Esophagus mucosa (tissue), 1 donor: ENCODE results near the gene ANKRD31. TPM values are rescaled to one million over a fixed set of nuclear protein-coding genes. Genes with fewer than 3 reads are reported as not detected.
"Not testable (repeated sequence)": the region's sequence is repeated elsewhere in the genome, so short reads cannot be mapped to it uniquely, and the experiment has no call there.

ENCODE experiments used
- ATAC-seq: fragments of 200-7000 bp; cut with Tn5 transposase; one replicate; pipeline ENCODE4 v1.9.1; 2020
- total RNA-seq: library from RNA; stranded (reverse); gene quantifications from one replicate; pipeline ENCODE4 v1.2.4, GENCODE V29; 2023
- donor health status: DM: yes; HTN: yes; CAD: no.

Gene ANKRD31
- total RNA-seq, 1 donor from 2014 or later = 0.32 TPM

DNA sequence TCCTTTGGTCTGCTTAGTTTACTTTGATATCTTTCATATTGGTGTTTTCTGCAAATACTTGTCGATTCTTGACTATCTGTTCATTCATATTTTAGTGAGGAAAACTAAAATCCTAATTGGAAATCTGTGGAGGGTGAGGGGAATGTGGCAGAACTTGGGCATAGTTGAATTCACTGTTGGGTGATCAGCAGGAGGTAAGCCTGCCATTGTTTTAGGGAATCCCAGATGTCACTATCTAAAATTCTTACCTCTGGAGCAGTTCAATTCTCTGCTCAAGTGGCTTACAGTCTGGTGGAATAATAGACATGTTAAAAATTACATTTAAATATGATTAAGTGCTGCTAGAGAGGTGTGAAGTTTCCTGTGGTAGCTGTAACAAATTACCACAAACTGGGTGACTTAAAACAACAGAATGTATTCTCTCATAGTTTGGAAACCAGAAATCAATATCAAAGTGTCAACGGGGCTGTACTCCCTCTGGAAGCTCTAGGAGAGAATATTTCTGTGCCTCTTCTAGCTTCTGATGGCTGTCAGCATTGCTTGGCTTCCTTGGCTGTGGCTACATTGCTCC, 94.0 kb downstream of the ANKRD31 start:
- ATAC-seq = no peak

DNA sequence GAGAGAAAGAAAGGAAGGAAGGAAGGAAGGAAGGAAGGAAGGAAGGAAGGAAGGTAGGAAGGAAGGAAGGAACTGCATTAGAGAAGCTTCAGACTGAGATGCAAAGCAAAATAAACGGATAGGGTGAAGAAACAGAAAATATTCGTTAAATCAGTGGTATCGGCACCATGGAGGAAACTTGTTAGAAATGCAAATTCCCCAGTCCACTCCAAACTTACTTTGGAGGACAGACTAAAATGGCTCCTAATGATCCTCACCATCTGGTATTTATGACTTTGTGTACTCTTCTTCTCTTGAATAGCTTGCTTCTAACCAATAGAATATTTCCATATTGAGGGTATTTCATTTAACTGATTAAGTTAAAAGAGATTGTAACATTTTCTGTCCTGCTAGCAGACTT, 96.4 kb downstream of the ANKRD31 start:
- no peak for ATAC-seq

DNA sequence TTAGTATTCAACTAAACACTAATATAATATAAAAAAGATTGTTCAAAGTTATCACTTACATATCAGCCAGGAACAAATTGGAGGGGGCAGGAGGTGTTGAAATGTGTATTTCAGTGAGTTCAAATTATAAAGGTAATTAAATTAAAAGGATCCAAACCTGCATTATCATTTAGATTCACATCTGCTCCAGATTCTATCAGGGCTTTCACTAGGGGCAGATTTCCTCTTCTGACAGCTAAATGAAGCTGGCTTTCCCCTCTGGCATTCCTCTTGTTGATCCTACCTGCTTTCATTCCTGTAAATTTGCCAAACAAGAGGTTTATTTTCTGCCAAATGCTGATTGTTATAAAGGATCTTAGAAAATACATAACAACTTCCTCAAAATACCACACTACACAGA, 98.0 kb downstream of the ANKRD31 start:
- ATAC-seq = no peak

DNA sequence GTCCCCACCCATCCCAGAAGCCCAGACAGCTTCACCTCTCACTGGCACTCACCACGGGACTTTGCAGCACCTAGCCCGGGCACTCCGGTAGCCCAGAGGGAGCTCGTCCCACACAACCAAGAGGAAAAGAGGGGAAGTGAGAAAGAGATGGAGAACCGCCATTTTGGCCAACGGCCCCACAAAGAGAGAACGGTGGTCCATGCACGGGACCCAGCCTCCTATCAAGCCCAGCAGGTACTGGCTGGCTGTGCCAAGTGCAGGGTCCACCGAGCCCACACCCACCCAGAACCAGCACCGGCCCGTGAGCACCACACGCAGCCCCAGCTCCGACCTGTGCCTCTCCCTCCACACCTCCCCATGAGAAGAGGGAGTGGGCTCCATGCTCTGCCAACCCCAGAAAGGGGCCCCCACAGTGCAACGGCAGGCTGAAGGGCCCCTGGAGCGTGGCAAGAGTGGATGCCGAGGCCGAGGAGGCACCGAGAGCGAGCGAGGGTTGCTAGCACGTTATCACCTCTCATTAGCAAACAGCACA, 105.8 kb downstream of the ANKRD31 start:
- ATAC-seq = no peak

DNA sequence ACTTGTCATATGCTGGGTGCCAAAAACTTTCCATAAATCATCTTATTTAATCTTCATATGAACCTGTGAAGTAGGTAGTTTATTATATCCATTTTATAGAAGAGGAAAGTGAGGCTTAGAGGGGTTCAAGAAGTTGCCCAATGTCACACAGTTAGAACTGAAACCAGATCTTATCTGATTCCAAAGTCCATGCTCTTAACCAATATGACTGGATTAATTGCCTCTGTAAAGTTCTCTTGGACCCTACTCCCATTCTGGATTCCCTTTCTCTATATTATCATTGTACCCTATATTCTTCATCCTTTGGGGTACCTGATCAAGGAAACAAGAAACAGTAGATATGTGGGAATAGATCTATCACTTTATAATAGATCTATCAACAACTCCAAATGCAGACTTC, 119.8 kb downstream of the ANKRD31 start:
- no peak for ATAC-seq

DNA sequence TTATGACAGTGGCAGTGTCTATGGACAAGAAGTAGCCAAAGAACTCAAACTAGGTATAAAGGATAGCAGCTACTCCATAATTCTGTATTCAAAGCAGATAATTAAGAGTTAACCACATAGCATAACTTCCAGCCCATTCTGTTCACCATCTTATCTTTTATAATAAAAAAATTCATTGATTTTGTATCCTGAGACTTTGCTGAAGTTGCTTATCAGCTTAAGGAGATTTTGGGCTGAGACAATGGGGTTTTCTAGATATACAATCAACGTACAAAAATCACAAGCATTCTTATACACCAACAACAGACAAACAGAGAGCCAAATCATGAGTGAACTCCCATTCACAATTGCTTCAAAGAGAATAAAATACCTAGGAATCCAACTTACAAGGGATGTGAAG, 122.4 kb downstream of the ANKRD31 start:
- not testable (repeated sequence) for ATAC-seq

DNA sequence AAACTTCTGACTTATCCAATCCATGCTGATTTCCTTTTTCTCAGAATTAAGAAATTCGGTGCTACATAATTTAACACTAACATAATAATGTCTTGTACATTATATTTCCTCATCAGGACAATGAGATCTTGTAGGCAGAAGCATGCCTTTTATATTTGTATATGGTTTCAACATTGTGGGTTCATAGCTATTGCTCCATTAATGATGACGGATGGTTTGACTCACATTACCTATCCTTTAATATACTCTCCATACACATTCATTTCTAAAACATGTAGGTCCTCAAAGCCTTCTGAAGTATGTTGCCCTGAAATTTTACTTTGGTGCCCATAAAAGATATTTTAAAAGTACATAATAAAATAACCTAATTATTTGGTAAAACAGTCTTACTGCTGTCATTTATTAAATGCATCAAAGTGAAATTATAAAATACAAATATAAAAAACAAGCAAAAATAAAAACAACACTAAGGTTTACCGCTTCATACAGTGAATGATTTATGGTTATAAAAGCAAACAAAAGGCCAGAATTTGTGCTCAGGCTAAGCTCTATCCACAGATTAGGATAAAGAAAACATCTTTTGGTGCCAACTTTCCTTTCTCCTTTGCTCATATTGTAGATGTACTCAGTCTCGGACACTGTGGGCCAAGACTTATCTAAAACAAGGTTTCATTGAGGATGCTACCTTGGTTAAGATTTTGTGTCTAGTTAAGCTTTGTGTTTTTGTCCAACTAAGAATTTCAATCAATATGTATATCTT, 123.1 kb downstream of the ANKRD31 start:
- ATAC-seq = no peak

DNA sequence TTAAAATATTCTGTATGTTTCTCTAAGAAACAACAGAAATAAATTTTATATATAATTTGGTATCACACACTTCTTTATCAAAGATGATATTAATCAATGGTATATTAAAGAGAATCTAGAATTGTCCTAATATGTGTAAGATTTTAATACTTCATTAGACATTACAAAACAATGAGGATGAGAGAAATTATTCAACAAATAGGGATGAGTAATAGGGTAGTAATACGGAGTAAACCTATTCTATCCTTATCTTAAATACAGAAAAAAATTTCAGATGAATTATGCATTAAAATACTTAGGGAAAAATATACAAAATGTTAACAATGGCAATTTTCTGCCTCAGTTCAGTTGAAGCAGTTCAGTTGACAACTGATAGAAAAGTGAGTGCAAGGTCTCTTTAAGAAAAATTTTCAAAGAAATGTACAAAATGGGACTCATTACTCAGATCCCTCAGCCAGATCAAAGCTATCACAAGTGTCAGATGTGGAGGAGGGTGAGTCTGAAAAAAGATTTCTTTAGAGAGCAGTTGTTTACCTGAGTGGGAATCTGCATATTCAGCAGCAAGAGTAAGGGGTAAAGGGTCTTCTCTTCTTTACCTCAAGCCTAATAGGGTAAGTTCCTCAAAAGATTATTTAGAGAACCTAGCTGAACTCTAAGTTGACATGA, 127.6 kb downstream of the ANKRD31 start:
- ATAC-seq = no peak

DNA sequence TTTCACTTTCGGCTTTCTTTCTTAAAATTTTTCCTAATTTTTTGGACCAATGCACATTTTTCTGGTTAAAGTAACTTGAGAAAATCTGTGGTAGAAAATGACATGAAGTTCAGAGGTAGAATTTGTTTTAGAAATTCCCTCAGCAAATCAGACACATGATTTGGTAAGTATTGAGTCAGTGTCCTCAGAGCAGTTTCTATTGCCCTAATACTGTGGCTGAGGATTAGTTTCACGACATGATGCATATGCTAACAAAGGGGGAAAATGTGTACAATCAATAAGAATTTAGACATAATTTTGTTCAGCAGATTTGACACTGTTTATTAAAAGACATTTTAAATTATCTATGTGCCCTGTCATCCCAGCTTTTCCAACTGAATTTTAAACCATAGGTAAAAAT, 128.2 kb downstream of the ANKRD31 start:
- no peak for ATAC-seq

DNA sequence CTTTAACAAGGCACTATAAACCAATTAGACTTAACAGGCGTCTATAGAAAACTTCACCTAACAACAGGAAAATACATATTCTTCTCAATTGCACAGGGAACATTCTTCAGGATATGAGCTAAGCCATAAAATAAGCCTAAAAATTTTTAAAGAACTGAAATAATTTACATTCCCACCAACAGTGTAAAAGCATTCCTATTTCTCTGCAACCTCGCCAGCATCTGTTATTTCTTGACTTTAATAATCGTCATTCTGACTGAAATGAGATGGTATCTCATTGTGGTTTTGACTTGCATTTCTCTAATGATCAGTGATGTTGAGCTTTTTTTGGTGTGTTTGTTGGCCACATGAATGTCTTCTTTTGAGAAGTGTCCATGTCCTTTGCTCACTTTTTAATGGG, 140.7 kb downstream of the ANKRD31 start:
- not testable (repeated sequence) for ATAC-seq

DNA sequence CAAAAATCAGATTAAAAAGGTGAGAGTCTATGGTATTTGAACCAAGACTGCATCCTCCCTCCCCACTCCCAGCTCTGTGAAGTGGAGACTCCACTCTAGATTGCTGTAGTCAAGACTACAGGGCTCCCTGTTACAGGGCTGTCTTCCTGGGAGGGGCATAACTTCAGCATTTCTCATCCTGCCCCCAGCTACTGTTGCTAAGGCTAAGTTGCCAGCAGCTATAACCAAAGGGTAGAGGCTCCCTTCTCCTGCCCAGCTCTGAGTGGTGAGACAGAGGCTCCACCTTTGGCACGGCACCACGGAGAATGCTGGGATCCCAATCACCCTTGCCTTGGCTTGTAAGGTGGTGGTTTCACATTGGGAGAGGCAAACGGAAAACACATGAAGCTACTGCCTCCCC, 145.1 kb downstream of the ANKRD31 start:
- peak; percentile 55 for ATAC-seq

DNA sequence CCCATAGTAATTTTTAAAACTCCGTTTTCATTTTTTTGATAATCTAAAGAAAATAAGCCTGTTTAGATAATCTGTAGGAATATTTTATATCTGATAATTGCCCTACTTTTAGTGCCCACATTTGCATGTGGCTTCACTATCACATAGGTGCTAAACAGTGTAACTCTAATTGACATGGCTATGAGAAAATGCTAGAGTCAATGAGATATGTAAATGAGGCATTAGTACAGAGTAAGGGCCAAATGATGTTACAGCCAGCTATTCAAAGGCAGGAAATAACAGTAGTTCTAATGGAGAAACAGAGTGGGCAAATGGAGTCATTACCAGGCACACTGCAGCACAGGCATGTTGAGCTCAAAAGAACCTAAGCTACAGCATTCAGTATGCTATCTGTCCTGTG, 147.0 kb downstream of the ANKRD31 start:
- ATAC-seq = no peak

DNA sequence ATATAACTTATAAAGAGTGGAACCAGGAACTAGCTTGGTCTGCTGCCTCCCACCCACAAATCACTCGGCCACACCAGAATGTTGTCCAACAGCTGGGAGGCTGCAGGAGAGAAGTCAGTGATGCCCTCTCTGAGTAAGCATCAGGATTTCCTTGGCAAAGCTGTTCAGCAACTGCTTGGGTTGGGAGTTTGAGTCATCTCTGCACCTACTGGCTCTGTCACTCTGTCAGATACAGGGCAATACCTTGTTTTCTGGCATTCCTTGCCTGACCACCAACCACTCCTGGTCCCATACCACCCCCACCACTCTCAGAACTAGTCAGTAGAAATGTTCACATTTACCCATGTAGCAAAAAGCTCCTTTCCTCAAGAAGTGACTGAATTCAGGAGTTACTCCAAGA, 147.5 kb downstream of the ANKRD31 start:
- ATAC-seq = peak; percentile 86

DNA sequence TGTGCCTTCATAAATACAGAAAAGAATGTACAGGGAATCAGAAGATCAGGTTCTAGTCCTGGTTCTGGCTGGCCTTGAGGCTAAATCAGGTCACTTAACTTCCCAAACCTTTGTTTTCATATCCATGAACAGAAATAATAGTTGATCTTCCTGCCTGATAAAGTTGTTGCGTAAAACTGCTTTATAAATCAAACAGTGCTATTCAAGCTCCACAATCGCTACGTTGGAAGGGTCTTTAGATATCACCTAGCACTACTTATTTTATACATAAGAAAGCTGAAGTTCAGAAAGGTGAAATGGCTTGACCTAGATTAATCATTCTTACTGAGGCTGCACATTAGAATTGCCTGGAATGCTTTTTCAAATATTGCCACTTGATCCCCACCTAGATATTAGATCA, 148.0 kb downstream of the ANKRD31 start:
- ATAC-seq = no peak

DNA sequence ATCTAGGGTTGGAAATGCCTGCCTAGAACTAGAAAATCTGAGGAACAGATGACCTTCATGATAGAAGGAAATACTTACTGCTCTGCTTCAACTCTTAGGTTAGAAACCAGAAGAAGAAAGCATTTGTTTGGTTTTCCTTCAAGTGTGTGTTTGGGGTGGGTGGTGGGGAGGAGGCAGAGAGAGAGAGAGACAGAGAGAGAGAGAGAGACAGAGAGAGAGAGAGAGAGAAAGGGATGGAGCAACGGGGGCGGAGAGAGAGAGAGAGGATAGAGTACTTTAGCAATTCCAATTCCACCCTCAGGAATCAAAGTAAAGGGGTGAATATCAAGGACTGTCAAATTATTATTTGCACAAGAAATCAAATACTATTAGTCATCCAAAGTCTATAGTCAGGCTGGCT, 155.2 kb downstream of the ANKRD31 start:
- no peak for ATAC-seq

DNA sequence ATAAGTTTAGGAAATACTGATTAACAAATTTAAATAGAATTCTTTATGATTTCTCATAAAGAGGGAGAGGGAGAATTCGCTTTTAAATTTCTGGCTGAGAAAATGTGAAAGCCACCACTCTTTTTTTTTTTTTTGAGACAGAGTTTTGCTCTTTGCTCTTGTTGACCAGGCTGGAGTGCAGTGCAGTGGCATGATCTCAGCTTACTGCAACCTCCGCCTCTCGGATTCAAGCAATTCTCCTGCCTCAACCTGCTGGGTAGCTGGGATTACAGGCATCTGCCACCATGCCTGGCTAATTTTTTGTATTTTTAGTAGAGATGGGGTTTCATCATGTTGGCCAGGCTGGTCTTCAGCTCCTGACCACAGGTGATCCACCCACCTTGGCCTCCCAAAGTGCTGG, 157.3 kb downstream of the ANKRD31 start:
- ATAC-seq = not testable (repeated sequence)

DNA sequence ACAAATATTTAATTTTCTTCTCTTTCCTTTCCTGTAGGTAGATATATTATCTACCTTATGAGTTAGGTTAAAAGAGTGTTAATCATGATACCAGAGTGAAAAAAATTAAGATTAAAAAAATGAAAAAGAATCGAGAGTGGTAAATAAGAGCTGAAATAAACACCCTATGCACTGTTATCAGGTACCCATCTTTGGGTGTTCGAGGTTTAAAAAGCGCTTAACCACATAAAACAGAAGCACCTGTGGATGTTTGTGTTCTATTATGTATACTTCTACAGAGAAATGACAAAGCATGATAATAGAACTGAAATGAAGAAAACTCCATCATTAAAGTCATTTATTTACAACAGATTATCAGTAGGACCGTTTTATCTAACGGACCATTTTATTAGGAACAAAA, 158.7 kb downstream of the ANKRD31 start:
- no peak for ATAC-seq

DNA sequence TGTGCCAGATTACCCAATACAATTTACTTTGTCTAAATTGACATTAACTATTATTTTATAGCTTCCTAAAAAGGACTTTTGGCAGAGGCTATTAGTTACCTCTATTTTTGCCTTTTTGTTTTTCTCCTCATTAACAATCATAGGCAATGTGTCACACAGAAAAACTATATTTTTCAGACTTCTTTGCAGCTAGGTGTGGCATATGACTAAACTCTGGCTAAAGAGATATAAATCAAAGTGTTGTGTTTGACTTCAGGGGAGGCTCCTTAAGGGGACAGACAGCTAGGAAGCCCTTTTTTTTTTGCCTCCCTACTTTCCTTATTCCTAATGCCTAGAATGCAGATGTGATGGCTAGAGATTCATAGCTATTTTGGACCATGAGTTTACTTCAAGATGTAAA, 164.6 kb downstream of the ANKRD31 start:
- no peak for ATAC-seq

DNA sequence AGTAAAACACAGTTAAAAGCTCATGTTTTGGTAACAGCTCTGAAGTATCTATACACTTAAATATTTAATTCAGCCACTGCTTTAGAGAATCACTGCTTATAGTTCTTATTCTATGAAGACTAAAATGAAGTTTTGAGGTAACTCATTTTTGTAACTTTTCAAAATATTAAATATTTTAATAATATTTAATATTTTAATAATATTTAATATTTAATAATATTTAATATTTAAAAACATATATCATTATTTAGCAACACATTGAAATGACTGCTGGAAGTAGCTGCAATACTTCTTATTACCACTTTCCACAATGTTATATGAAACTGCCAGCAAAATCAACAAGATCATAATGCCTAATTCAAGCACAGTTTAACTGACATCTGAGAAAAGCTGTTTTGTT, 165.6 kb downstream of the ANKRD31 start:
- ATAC-seq = no peak

DNA sequence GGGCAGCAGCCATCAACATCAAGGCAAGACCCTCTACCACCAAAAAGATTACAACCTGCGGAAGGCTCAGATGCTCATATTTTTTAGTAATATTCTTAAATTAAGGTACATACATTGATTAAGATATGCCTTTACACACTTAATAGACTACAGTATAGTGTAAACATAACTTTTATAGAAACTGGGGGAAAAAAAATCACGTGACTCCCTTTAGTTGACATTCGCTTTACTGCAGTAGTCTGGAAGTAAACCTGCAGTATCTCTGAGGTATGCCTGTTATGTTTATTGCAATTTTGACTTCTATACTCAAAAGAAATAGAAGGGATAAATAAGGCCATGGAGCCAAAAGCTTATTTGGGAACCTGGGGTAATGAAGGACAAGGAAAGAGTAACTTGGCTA, 169.2 kb downstream of the ANKRD31 start:
- no peak for ATAC-seq

DNA sequence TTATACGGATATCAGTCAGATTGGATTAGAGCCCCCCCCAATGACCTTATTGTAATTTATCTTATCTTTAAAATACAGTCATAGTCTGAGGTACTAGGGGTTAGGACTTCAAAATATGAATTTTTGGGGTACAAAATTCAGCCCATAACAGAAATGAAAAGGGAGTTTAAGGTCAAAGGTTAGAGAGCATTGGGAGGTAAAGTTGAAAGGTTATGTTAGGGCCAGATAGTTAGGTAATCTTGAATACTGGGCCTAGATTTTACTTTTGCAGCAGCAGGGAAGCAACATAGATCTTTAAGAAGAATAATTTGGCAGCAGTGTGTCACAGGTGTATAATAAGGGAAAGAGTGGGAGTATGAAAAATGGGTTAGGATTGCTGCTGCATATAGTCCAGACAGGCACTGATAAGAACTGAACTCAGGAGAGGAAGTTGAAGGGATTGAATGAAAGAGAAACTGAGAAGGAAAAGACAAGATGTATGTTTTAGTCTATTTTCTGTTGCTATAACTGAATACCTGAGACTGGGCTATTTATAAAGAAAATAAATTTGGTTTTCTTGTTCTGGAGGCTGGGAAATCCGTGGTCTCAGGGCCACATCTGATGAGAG, 173.7 kb downstream of the ANKRD31 start:
- ATAC-seq = no peak

DNA sequence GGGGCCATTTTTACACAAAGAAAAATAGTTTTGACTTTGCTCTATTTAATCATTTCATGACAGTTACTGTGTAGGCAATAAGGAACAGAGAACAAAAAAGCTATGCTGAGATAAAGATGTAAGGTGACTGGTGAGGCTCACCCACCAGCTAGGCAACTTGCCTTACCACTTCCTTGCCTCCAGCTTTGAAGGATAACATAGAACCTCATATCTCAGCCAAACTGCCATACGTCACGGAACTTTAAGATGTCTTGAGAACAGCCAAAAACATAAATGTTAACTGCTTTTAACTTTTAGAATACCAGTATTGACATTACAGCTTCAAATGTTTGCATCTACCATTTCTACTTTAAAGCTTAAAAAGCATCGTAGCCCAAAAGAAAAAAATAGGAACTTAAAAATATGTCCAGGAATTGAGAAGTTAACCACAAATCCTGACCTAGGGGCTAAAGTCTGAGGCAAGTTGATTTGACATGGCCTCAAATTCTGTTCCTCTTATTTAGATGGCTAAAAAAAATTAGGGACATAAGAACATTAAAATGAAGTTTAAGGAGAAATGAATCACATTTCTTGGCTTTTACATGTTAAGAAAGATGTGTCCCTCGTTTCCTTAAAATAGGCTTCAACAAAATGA, 176.6 kb downstream of the ANKRD31 start:
- ATAC-seq = no peak

DNA sequence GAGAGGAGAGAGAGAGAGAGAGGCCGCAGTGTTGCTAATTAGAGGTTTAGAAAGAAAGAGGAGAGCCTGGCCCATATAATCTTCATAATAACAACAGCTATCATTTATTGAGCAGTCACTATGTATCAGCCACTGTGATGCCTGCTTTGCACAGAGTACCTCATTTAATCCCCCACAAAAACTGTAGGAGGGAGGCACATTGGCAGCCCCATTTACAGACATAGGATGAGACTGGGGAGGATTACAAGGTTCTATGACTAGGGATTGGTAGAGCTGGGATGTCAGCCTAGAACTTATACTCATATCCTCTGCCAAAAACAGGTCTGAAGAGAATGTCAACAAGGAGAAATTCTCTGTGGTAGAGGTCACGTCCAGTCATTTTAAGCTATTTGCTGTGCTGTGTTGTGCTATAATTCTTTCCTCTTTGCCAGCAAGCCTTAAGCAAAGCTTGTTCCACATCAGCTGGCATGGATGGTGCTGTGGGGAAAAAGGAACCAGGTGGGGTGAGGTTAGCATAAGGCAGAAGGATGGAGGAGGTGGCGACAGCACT, 177.6 kb downstream of the ANKRD31 start:
- ATAC-seq = no peak
